Osteocyte (in vitro differentiated cells): ENCODE data around the gene GSAP. TPM values are rescaled to one million over a fixed set of nuclear protein-coding genes. Genes with fewer than 3 reads are reported as not detected.

Source experiments
- DNase-seq: peaks from one replicate; pipeline ENCODE4 v3.0.0; 2021; ENCODE audit warnings: mixed read lengths; ENCODE audit not compliant: unreplicated experiment; ENCODE audit errors: extremely low spot score
- H3K27ac Mint-ChIP-seq: one replicate; pipeline ENCODE4 v1.8.0; 2021; ENCODE audit warnings: mild to moderate bottlenecking, mixed read lengths; ENCODE audit not compliant: unreplicated experiment
- H3K27me3 Mint-ChIP-seq: one replicate; pipeline ENCODE4 v1.8.0; 2021; ENCODE audit warnings: mixed read lengths; ENCODE audit not compliant: unreplicated experiment
- H3K36me3 Mint-ChIP-seq: one replicate; pipeline ENCODE4 v1.8.0; 2021; ENCODE audit warnings: mixed read lengths; ENCODE audit not compliant: unreplicated experiment
- H3K4me1 Mint-ChIP-seq: one replicate; pipeline ENCODE4 v1.8.0; 2021; ENCODE audit warnings: mixed read lengths; ENCODE audit not compliant: unreplicated experiment
- H3K4me3 Mint-ChIP-seq: one replicate; pipeline ENCODE4 v1.8.0; 2021; ENCODE audit warnings: mild to moderate bottlenecking, moderate library complexity, mixed read lengths; ENCODE audit not compliant: unreplicated experiment
- H3K9me3 Mint-ChIP-seq: one replicate; pipeline ENCODE4 v1.8.0; 2021; ENCODE audit warnings: mixed read lengths; ENCODE audit not compliant: unreplicated experiment
- total RNA-seq: library from RNA; stranded (reverse); gene quantifications from 2 replicates; pipeline ENCODE4 v1.2.1, GENCODE V29; 2021
- TF ChIP-seq, protein P1 (sequence below): fragments of 200-600 bp; sonication (generic); IDR thresholded peaks from 2 replicates; pipeline ENCODE4 v1.5.0; 2021; ENCODE audit warnings: antibody characterized with exemption, mild to moderate bottlenecking, moderate library complexity

Gene GSAP
- total RNA-seq, 1 donor from 2014 or later = 0.83 TPM

DNA sequence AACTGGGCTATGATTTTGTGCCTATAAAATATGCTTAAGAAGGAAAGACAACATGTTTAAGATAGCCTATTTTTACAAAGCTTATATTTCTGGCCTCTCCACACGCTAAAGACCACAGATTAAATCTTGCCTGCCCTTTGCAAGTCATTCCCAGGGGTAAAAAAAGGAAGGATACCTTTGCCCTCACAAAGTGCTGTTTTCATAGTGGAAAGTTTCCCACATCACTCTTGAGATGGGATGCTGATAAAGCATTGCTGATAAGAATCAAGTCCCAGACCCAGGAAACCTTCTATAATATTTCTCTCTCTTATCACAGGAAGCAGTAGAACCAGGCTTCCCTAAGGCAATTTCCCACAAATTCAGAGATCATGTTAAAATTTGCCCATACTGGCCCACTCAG lies 56.5 kb downstream of the GSAP start:
- TF ChIP-seq, protein P1, sequence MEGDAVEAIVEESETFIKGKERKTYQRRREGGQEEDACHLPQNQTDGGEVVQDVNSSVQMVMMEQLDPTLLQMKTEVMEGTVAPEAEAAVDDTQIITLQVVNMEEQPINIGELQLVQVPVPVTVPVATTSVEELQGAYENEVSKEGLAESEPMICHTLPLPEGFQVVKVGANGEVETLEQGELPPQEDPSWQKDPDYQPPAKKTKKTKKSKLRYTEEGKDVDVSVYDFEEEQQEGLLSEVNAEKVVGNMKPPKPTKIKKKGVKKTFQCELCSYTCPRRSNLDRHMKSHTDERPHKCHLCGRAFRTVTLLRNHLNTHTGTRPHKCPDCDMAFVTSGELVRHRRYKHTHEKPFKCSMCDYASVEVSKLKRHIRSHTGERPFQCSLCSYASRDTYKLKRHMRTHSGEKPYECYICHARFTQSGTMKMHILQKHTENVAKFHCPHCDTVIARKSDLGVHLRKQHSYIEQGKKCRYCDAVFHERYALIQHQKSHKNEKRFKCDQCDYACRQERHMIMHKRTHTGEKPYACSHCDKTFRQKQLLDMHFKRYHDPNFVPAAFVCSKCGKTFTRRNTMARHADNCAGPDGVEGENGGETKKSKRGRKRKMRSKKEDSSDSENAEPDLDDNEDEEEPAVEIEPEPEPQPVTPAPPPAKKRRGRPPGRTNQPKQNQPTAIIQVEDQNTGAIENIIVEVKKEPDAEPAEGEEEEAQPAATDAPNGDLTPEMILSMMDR = no peak
- no peaks in the 10 kb centered on the region for H3K36me3 Mint-ChIP-seq
- H3K4me3 Mint-ChIP-seq = no peak overlapping the region
- no peak for DNase-seq
- peaks cover 1% of the 10 kb centered on the region for H3K4me1 Mint-ChIP-seq
- peaks cover 4% of the 10 kb centered on the region for H3K27me3 Mint-ChIP-seq
- no peaks in the 10 kb centered on the region for H3K9me3 Mint-ChIP-seq
- H3K27ac Mint-ChIP-seq = no peak overlapping the region

DNA sequence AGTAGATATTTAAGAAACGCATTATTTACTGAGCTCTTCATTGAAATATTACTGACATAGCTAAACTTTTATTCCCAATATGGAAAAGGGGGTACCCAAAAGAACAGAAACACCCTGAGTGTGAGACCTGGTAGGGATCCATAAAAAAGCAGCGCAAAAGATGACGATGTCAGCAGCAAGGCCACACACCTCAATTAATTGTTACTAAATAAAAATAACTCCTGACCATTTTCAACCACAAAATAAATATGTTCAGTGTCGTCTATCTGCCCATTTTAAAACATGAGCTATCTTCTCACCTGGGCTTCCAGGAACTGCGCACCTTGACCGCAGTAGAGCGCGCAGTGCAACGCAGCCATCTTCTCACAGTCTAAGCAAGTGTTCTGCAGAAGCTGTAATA lies 61.2 kb downstream of the GSAP start:
- Mint-ChIP-seq H3K27ac (no peak overlapping the region), H3K4me3 (no peak overlapping the region), H3K36me3 (no peaks in the 10 kb centered on the region), H3K4me1 (peaks cover 21% of the 10 kb centered on the region), H3K9me3 (no peaks in the 10 kb centered on the region), H3K27me3 (peaks cover 2% of the 10 kb centered on the region)
- TF ChIP-seq, protein P1 = no peak
- DNase-seq = no peak

DNA sequence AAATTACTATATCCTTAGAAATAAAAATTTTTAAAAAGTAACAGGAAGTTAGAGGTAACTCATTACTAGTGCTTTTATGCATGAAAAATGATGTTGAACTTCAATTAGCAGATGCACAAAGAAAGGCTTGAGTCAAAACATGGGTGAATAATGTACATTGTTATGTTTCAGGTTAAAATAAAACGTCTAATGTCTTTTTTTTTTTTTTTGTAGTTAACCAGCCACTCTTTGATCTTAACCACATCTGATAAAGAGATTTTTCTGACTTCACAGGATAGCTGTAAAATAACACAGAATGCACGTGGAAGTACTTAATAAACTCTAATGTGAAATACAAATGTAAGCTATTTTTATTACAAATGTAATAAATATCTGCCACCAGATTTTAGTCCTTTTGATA lies 61.7 kb downstream of the GSAP start:
- H3K36me3 Mint-ChIP-seq = no peaks in the 10 kb centered on the region
- no peak overlapping the region for H3K4me3 Mint-ChIP-seq
- TF ChIP-seq, protein P1 = no peak
- peaks cover 23% of the 10 kb centered on the region for H3K4me1 Mint-ChIP-seq
- H3K27ac Mint-ChIP-seq = no peak overlapping the region
- no peaks in the 10 kb centered on the region for H3K9me3 Mint-ChIP-seq
- H3K27me3 Mint-ChIP-seq = peaks cover 2% of the 10 kb centered on the region
- DNase-seq = no peak

DNA sequence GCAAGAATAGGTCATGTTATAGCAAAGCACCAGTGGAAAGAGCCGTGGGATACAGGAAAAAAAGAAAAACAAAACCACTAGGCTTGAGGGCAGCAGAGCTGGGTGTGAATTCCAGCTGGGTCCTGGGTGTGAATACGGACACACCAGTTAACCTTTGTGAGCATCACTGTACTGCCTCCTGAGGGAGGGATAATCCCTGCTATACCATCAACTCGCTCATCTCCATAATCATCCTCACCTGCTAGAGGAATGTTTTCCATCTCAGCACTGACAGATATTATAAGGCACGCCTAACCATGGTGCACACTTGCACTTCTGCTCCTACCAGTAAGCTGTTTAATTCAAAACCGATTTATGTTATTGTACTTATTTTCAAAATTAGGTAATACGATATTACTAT lies 62.2 kb downstream of the GSAP start:
- no peak overlapping the region for H3K27ac Mint-ChIP-seq
- DNase-seq = no peak
- H3K4me1 Mint-ChIP-seq = peaks cover 29% of the 10 kb centered on the region
- H3K9me3 Mint-ChIP-seq = no peaks in the 10 kb centered on the region
- TF ChIP-seq, protein P1 = no peak
- peaks cover 2% of the 10 kb centered on the region for H3K27me3 Mint-ChIP-seq
- no peaks in the 10 kb centered on the region for H3K36me3 Mint-ChIP-seq
- H3K4me3 Mint-ChIP-seq = no peak overlapping the region

DNA sequence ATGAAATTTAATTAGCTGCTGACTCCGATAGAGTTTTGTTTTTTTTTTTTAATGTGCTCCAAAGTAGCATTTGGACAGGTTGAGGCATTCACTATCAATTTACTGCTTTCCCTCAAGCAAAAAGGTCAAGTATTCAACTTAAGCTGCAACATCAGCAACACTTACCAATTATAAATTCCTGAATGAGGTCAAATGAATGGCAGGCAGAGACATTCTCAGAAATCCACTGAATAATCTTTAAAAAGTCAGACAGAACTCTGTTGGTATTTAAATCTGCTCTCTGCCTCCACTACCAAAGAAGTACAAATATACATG lies 62.8 kb downstream of the GSAP start:
- Mint-ChIP-seq H3K27me3 (peaks cover 2% of the 10 kb centered on the region), H3K4me1 (peaks cover 34% of the 10 kb centered on the region), H3K9me3 (no peaks in the 10 kb centered on the region), H3K27ac (no peak overlapping the region), H3K36me3 (no peaks in the 10 kb centered on the region), H3K4me3 (no peak overlapping the region)
- TF ChIP-seq, protein P1 = no peak
- DNase-seq = no peak
